ENCODE measurements around the gene MICAL3.

MICAL3 gene

GRCh38 chr22:17971711-17972110 is 52.6 kb downstream of the MICAL3 start:
- DNase-seq: no peak

- no peak for DNase-seq
Observed at GRCh38 chr22:17970201-17970708, 54.1 kb downstream of the MICAL3 start.

GRCh38 chr22:17969701-17970113 is 54.7 kb downstream of the MICAL3 start:
- DNase-seq: no peak

GRCh38 chr22:17968126-17968525 is 56.2 kb downstream of the MICAL3 start:
- DNase-seq: no peak

- DNase-seq: no peak
Observed at GRCh38 chr22:17966403-17966717, 58.0 kb downstream of the MICAL3 start.

GRCh38 chr22:17965538-17966402 is 58.6 kb downstream of the MICAL3 start:
- DNase-seq: no peak

GRCh38 chr22:17964643-17965042 is 59.7 kb downstream of the MICAL3 start:
- no peak for DNase-seq

GRCh38 chr22:17964156-17964555 is 60.2 kb downstream of the MICAL3 start:
- no peak for DNase-seq

- DNase-seq: no peak
Observed at GRCh38 chr22:17963015-17963414, 61.3 kb downstream of the MICAL3 start.

- DNase-seq: no peak
Observed at GRCh38 chr22:17962168-17962567, 62.2 kb downstream of the MICAL3 start.

- DNase-seq: no peak
Observed at GRCh38 chr22:17961446-17961729, 63.0 kb downstream of the MICAL3 start.

- no peak for DNase-seq
Observed at GRCh38 chr22:17960695-17961445, 63.5 kb downstream of the MICAL3 start.

- no peak for DNase-seq
Observed at GRCh38 chr22:17960011-17960410, 64.3 kb downstream of the MICAL3 start.

GRCh38 chr22:17958166-17958565 is 66.2 kb downstream of the MICAL3 start:
- no peak for DNase-seq

GRCh38 chr22:17957693-17958092 is 66.7 kb downstream of the MICAL3 start:
- DNase-seq: no peak

GRCh38 chr22:17957204-17957603 is 67.2 kb downstream of the MICAL3 start:
- no peak for DNase-seq

GRCh38 chr22:17956630-17957029 is 67.7 kb downstream of the MICAL3 start:
- DNase-seq: no peak

- DNase-seq: no peak
Observed at GRCh38 chr22:17955590-17956379, 68.6 kb downstream of the MICAL3 start.

GRCh38 chr22:17954860-17955587 is 69.3 kb downstream of the MICAL3 start:
- DNase-seq: no peak

GRCh38 chr22:17954200-17954859 is 70.0 kb downstream of the MICAL3 start:
- no peak for DNase-seq

GRCh38 chr22:17953147-17953546 is 71.2 kb downstream of the MICAL3 start:
- DNase-seq: no peak

GRCh38 chr22:17952273-17952801 is 72.0 kb downstream of the MICAL3 start:
- DNase-seq: no peak
